GM18526 (cell line): ENCODE measurements around the gene CLDN5.

Experiments used
- POLR2A ChIP-seq: IDR thresholded peaks from 3 replicates; pipeline ENCODE4 v1.6.1; 2011; ENCODE audit not compliant: insufficient read length; ENCODE audit errors: extremely low read depth

Gene CLDN5

GRCh38 chr22:19524170-19525115, at the start of gene CLDN5:
Gene CLDN5 (minus strand): TSS chr22:19524410. CDS start chr22:19524255, 155 bp downstream.
- no peak for TF ChIP-seq POLR2A

- no peak for TF ChIP-seq POLR2A
Observed at GRCh38 chr22:19571995-19572394, 47.8 kb upstream of the CLDN5 start.

GRCh38 chr22:19571207-19571795, 47.1 kb upstream of the CLDN5 start:
- TF ChIP-seq POLR2A: no peak

- TF ChIP-seq POLR2A: no peak
Observed at GRCh38 chr22:19569976-19570375, 45.8 kb upstream of the CLDN5 start.

- no peak for TF ChIP-seq POLR2A
Observed at GRCh38 chr22:19569276-19569640, 45.0 kb upstream of the CLDN5 start.

GRCh38 chr22:19568337-19569275, 44.4 kb upstream of the CLDN5 start:
- TF ChIP-seq POLR2A: no peak

- TF ChIP-seq POLR2A: no peak
Observed at GRCh38 chr22:19567157-19568009, 43.2 kb upstream of the CLDN5 start.

GRCh38 chr22:19566279-19567156, 42.3 kb upstream of the CLDN5 start:
- no peak for TF ChIP-seq POLR2A

- no peak for TF ChIP-seq POLR2A
Observed at GRCh38 chr22:19565382-19566278, 41.4 kb upstream of the CLDN5 start.

- no peak for TF ChIP-seq POLR2A
Observed at GRCh38 chr22:19559956-19560355, 35.7 kb upstream of the CLDN5 start.

- no peak for TF ChIP-seq POLR2A
Observed at GRCh38 chr22:19559324-19559811, 35.2 kb upstream of the CLDN5 start.

- TF ChIP-seq POLR2A: no peak
Observed at GRCh38 chr22:19556963-19557545, 32.8 kb upstream of the CLDN5 start.
